CD8-positive, alpha-beta memory T cell (primary cell): ENCODE results near the gene SNX7. TPM values are rescaled to one million over a fixed set of nuclear protein-coding genes. Genes with fewer than 3 reads are reported as not detected.
A peak's percentile ranks its signal among the peaks of the same experiment; 100 is the strongest.

Experiments used
- CTCF ChIA-PET: fragments of 350-600 bp; sonication (Branson Sonifier 250); formaldehyde crosslinking; loops from one replicate; lab custom pipeline; 2021; ENCODE audit warnings: antibody characterized with exemption; lab: Charles Lee
- POLR2A ChIA-PET: fragments of 350-600 bp; sonication (Branson Sonifier 250); formaldehyde crosslinking; loops from one replicate; lab custom pipeline; 2021; ENCODE audit warnings: antibody characterized with exemption; lab: Charles Lee
- DNase-seq, 5 donors: peaks; one replicate each; pipeline versions ENCODE4 v3.0.0 to v3.0.0-alpha.2; 2020 to 2022; ENCODE audit warnings: mixed read lengths in 1 of 5
- H3K27ac ChIP-seq: one replicate; pipeline ENCODE4 v1.7.0; 2013; ENCODE audit warnings: low read depth, mild to moderate bottlenecking, low read length, moderate library complexity
- H3K27me3 ChIP-seq: 2 replicates; pipeline ENCODE4 v1.7.0; 2013; ENCODE audit warnings: low read length, mild to moderate bottlenecking; ENCODE audit not compliant: insufficient read depth, poor library complexity, severe bottlenecking
- H3K36me3 ChIP-seq: 2 replicates; pipeline ENCODE4 v1.7.0; 2013; ENCODE audit warnings: mild to moderate bottlenecking, low read length, moderate library complexity; ENCODE audit not compliant: insufficient read depth
- H3K4me1 ChIP-seq: 2 replicates; pipeline ENCODE4 v1.7.0; 2013; ENCODE audit warnings: mild to moderate bottlenecking, low read length, moderate library complexity; ENCODE audit not compliant: insufficient read depth
- H3K4me3 ChIP-seq: 2 replicates; pipeline ENCODE4 v1.7.0; 2013; ENCODE audit warnings: mild to moderate bottlenecking, low read length
- H3K9me3 ChIP-seq: 2 replicates; pipeline ENCODE4 v1.7.0; 2013; ENCODE audit warnings: mild to moderate bottlenecking, low read length
- H3K27ac Mint-ChIP-seq, 8 donors: one replicate each; pipeline ENCODE4 v1.8.0; 2020 to 2021; ENCODE audit warnings: mixed read lengths in 8 of 8, mild to moderate bottlenecking in 6 of 8, inconsistent platforms in 3 of 8, moderate library complexity in 3 of 8
- H3K27me3 Mint-ChIP-seq, 2 donors: one replicate each; pipeline ENCODE4 v1.8.0; 2020 to 2021; ENCODE audit warnings: mixed read lengths in 2 of 2, mild to moderate bottlenecking in 1 of 2, moderate library complexity in 1 of 2
- H3K36me3 Mint-ChIP-seq, 3 donors: one replicate each; pipeline ENCODE4 v1.8.0; 2020 to 2021; ENCODE audit warnings: mixed read lengths in 3 of 3, inconsistent platforms in 1 of 3, mild to moderate bottlenecking in 1 of 3
- H3K4me1 Mint-ChIP-seq, 3 donors: one replicate each; pipeline ENCODE4 v1.8.0; 2020 to 2021; ENCODE audit warnings: mixed read lengths in 3 of 3, inconsistent platforms in 1 of 3, mild to moderate bottlenecking in 1 of 3
- H3K4me3 Mint-ChIP-seq, 7 donors: one replicate each; pipeline ENCODE4 v1.8.0; 2020 to 2021; ENCODE audit warnings: mixed read lengths in 7 of 7, mild to moderate bottlenecking in 6 of 7, moderate library complexity in 4 of 7, inconsistent platforms in 2 of 7
- H3K9me3 Mint-ChIP-seq, 5 donors: one replicate each; pipeline ENCODE4 v1.8.0; 2020 to 2022; ENCODE audit warnings: mixed read lengths in 5 of 5, mild to moderate bottlenecking in 3 of 5, moderate library complexity in 2 of 5, inconsistent platforms in 1 of 5
- polyA plus RNA-seq: library from polyadenylated mRNA; unstranded; fragments of 300-500 nt; fragmentation: Illumina TruSeq; gene quantifications from one replicate; pipeline ENCODE4 v1.2.3, GENCODE V29; 2021
- total RNA-seq, 2 experiments: library from RNA; stranded (reverse); gene quantifications; one replicate each; pipeline ENCODE4 v1.2.3, GENCODE V29; 2021

Gene SNX7
- total and polyA plus RNA-seq, 3 experiments from 2014 or later, result 0.11 to 1.3 TPM; not detected in 1

DNA sequence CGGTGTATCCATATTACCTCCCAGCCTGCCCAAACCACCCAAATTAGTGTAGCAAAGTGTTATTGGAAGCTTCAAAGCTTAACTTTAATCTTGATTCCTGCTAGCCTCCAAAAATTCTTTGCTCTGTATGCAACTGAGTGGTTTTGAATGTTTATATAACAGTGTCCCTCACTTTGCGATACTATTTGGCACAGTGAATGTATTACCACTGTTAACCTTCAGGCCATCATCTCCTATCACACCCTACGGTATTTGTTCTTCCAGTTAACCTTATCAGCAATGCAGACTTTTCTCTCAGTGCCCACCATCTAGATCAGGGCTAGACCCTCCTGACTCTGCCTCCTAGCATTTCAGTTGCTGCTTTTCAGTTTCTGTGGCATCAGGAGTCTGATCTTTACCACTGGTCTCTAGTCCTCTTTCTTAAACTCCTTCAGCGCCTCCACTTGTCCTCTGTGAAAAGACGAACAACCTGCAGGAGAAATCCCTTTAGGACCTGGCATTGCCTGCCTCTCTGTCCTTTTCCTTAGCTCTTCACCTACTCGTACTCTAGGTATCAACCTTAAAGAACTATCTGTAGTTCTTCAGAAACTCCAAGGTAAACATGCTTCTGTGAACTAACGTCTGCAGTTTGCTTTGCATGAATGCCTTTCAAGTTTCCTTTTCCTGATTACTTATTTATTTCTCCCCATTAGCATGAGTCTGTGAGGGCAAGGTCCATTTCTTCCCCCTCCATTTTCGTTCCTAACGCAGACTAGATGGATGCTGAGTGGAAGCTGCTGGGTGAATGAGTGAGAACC lies 71.7 kb downstream of the SNX7 start:
- H3K36me3 Mint-ChIP-seq, result no peaks in the 10 kb centered on the region
- ChIA-PET POLR2A (no interaction called here), CTCF (no interaction called here)

DNA sequence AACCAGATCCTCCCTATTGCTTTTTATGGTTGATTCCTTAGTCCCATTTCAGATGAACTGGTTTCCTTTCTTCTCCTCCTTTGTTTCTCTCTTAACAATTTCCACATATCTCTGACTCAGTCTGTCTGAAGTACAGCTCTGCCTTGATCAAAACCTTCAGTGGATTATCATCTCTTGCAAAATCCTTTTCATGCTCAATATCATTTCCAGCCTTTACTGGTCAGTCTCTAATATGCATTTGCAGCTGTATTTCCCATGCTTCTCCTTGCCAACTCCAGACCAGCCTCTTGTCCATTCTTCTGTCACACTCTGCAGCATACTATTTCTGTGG lies 72.2 kb downstream of the SNX7 start:
- Histone ChIP-seq H3K36me3 (no peaks in the 10 kb centered on the region), H3K27me3 (no peaks in the 10 kb centered on the region), H3K9me3 (no peaks in the 10 kb centered on the region), H3K4me3 (no peak overlapping the region), H3K4me1 (no peaks in the 10 kb centered on the region), H3K27ac (no peak overlapping the region)
- Mint-ChIP-seq H3K9me3 (no peaks in the 10 kb centered on the region), H3K4me3 (no peak overlapping the region), H3K4me1 (no peaks in the 10 kb centered on the region), H3K27me3 (peaks cover 9 to 15% of the 10 kb centered on the region in 2 donors), H3K27ac (no peak overlapping the region), H3K36me3 (no peaks in the 10 kb centered on the region)
- POLR2A ChIA-PET, result no interaction called here
- CTCF ChIA-PET, result no interaction called here
- no peak for DNase-seq

More for the DNA sequence above, 71.7 kb downstream of the SNX7 start:
- H3K27ac ChIP-seq, result no peak overlapping the region
- Mint-ChIP-seq H3K4me3 (no peak overlapping the region), H3K27me3 (peaks cover 7 to 12% of the 10 kb centered on the region in 2 donors), H3K27ac (no peak overlapping the region), H3K9me3 (no peaks in the 10 kb centered on the region), H3K4me1 (no peaks in the 10 kb centered on the region)
- H3K4me3 ChIP-seq, result no peak overlapping the region
- no peaks in the 10 kb centered on the region for H3K36me3 ChIP-seq
- no peaks in the 10 kb centered on the region for H3K27me3 ChIP-seq
- no peak for DNase-seq
- no peaks in the 10 kb centered on the region for H3K9me3 ChIP-seq
- no peaks in the 10 kb centered on the region for H3K4me1 ChIP-seq

DNA sequence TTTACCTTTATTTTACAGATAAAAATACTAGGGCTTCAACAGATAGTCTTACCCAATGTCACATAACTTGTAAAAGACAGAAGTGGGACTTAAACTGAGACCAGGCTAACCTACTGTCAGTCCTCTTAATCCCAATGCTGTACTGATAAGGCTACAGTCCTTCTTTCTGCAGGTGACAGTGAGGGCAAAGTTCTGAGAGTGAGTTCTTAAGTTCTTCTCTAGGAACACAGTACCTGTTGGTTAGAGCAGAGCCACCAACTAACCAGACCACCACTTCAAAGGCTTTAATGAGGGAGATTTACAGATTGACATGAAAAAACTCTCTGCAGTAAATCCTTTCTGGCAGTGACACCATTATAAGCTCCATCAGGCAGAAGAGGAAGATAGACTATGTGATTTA lies 74.2 kb downstream of the SNX7 start:
- no peak overlapping the region for H3K4me3 Mint-ChIP-seq
- CTCF ChIA-PET, result no interaction called here
- no peak for DNase-seq
- Histone ChIP-seq H3K4me1 (no peaks in the 10 kb centered on the region), H3K4me3 (no peak overlapping the region), H3K27me3 (no peaks in the 10 kb centered on the region), H3K27ac (no peak overlapping the region), H3K36me3 (no peaks in the 10 kb centered on the region), H3K9me3 (no peaks in the 10 kb centered on the region)
- no peaks in the 10 kb centered on the region for H3K9me3 Mint-ChIP-seq
- peaks cover 6 to 24% of the 10 kb centered on the region in 2 donors for H3K27me3 Mint-ChIP-seq
- H3K27ac Mint-ChIP-seq, result no peak overlapping the region
- no peaks in the 10 kb centered on the region for H3K36me3 Mint-ChIP-seq
- no peaks in the 10 kb centered on the region for H3K4me1 Mint-ChIP-seq
- POLR2A ChIA-PET, result no interaction called here

DNA sequence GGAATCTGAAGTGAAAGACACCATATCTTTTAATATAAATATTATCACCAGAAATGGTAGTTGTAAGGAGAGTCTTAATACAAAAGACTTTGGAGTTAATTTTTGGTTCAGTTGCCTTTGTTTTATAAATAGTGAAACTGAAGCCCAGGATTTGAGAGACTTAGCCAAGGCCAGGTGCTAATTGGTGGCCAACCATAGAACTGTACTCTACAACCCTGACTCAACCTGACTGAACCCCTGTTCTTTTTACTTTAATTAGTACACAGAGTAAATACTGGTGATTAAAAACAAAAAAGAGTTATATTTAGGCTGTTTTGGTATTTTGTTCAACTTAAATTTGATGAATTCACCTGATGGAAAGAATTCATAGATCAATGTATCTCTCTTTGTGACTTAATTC lies 76.3 kb downstream of the SNX7 start:
- Histone ChIP-seq H3K27ac (no peak overlapping the region), H3K4me3 (no peak overlapping the region), H3K36me3 (no peaks in the 10 kb centered on the region), H3K27me3 (no peaks in the 10 kb centered on the region), H3K9me3 (no peaks in the 10 kb centered on the region), H3K4me1 (no peaks in the 10 kb centered on the region)
- H3K27me3 Mint-ChIP-seq, result peaks cover 10 to 28% of the 10 kb centered on the region in 2 donors
- H3K36me3 Mint-ChIP-seq, result no peaks in the 10 kb centered on the region
- no peak for DNase-seq
- H3K4me1 Mint-ChIP-seq, result no peaks in the 10 kb centered on the region
- no peaks in the 10 kb centered on the region for H3K9me3 Mint-ChIP-seq
- POLR2A ChIA-PET, result no interaction called here
- H3K27ac Mint-ChIP-seq, result no peak overlapping the region
- no peak overlapping the region for H3K4me3 Mint-ChIP-seq
- CTCF ChIA-PET, result no interaction called here

DNA sequence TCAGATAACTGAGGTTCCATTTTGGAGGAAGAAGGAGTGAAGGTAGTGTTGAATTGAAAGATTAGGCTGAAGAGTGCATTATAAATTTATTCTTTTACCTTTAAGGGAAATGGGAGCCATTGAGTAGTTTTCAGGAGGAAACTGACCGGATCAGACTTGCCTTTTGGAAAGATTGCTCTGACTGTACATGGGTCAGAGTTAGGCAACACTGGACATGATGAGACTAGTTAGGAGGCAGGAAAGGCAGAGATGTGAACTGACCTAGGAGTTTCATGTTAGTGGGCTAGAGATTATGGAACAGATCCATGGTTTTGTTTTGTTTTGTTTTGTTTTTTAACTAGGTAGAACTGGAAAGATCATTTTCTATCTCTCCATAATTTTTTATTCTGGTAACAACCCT lies 78.2 kb downstream of the SNX7 start:
- H3K4me3 ChIP-seq, result no peak overlapping the region
- H3K4me3 Mint-ChIP-seq, result no peak overlapping the region
- H3K36me3 Mint-ChIP-seq, result no peaks in the 10 kb centered on the region
- H3K9me3 ChIP-seq, result no peaks in the 10 kb centered on the region
- ChIA-PET CTCF (no interaction called here), POLR2A (no interaction called here)
- H3K27ac ChIP-seq, result no peak overlapping the region
- no peaks in the 10 kb centered on the region for H3K4me1 Mint-ChIP-seq
- no peaks in the 10 kb centered on the region for H3K36me3 ChIP-seq
- DNase-seq, result no peak
- H3K27ac Mint-ChIP-seq, result no peak overlapping the region
- H3K4me1 ChIP-seq, result no peaks in the 10 kb centered on the region
- no peaks in the 10 kb centered on the region for H3K9me3 Mint-ChIP-seq
- peaks cover 6 to 40% of the 10 kb centered on the region in 2 donors for H3K27me3 Mint-ChIP-seq
- H3K27me3 ChIP-seq, result no peaks in the 10 kb centered on the region

DNA sequence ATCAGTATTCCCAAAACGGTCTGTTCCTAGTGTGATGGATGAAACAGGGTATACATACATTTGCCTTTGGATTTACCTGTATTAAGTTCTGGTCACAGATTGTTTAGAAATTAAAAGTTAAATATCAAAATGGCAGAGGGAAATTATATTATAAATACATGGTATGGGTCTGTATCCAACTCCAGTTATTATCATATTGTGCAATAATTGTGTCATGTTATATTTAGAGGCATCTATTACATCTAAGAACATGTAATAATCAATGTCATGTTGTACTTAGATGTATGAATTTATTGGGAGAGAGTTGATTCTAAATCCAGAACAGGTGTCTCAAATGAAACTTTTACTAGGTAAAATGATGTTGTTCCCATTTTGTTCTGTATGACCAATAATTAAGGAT lies 79.6 kb downstream of the SNX7 start:
- no peak for DNase-seq
- no peaks in the 10 kb centered on the region for H3K4me1 Mint-ChIP-seq
- Histone ChIP-seq H3K36me3 (no peaks in the 10 kb centered on the region), H3K27ac (no peak overlapping the region), H3K9me3 (no peaks in the 10 kb centered on the region), H3K4me1 (no peaks in the 10 kb centered on the region), H3K4me3 (no peak overlapping the region), H3K27me3 (no peaks in the 10 kb centered on the region)
- no peaks in the 10 kb centered on the region for H3K9me3 Mint-ChIP-seq
- no peaks in the 10 kb centered on the region for H3K36me3 Mint-ChIP-seq
- H3K27me3 Mint-ChIP-seq, result peaks cover 6 to 45% of the 10 kb centered on the region in 2 donors
- H3K4me3 Mint-ChIP-seq, result no peak overlapping the region
- ChIA-PET POLR2A (no interaction called here), CTCF (no interaction called here)
- H3K27ac Mint-ChIP-seq, result no peak overlapping the region

DNA sequence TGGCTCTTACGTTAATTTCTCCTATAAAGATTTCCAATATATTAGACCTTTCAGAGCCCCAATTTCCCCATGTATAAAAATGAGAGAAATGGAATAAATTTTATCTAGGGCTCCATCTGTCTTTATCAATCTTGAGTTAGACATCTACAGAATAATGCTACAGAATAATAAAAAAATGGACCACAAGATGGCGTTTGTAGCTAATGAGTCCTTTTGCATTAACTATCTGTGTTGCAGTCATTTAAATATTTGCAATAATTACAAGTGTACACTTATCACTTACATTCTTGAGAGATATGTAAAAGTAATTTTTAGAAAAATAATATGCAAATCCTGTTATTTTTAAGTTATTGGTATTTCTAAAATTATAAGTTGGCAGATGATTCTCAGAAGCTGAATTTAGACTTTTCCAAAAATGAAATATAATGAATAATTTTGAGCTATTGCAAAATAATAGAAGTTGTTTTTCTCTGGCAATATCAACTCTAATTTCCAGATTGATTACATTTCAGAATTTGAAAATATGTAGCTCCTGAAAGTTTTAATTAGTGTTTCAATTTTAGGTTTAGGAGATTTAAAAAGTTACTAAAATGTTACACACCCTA lies 87.7 kb downstream of the SNX7 start:
- Mint-ChIP-seq H3K4me3 (no peak overlapping the region), H3K9me3 (no peaks in the 10 kb centered on the region), H3K4me1 (no peaks in the 10 kb centered on the region), H3K27me3 (peaks cover 0 to 14% of the 10 kb centered on the region in 2 donors), H3K27ac (no peak overlapping the region), H3K36me3 (no peaks in the 10 kb centered on the region)
- H3K4me3 ChIP-seq, result no peak overlapping the region
- ChIA-PET POLR2A (no interaction called here), CTCF (interaction anchor here (1.2 to 1.7 kb wide), 4 partner anchors 10 to 733 kb away, joined by 3 to 8 read pairs (median 3); no protein-coding TSS in a partner anchor)
- H3K36me3 ChIP-seq, result no peaks in the 10 kb centered on the region
- H3K4me1 ChIP-seq, result no peaks in the 10 kb centered on the region
- no peaks in the 10 kb centered on the region for H3K27me3 ChIP-seq
- no peaks in the 10 kb centered on the region for H3K9me3 ChIP-seq
- peak in 2 of 5 donors; percentile 9 to 10 for DNase-seq
- no peak overlapping the region for H3K27ac ChIP-seq

DNA sequence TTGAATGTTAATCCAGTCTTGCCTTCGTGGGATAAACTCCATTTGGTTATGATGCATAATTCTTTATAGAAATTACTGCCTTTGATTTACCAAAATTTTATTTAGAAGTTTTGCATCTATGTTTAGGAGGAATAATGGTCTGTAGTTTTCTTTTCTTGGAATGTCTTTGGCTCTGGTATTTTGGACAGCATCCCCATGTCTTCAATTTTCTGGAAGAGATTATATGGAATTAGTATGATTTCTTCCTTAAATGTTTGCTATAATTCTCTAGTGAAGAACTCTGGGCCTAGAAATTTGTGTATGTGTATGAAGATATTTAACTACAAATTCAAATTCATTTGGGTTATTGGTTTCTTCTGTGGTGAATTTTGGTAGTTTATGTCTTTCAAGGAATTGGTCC lies 92.7 kb downstream of the SNX7 start:
- Histone ChIP-seq H3K4me3 (no peak overlapping the region), H3K27ac (no peak overlapping the region), H3K36me3 (no peaks in the 10 kb centered on the region), H3K4me1 (no peaks in the 10 kb centered on the region), H3K27me3 (no peaks in the 10 kb centered on the region), H3K9me3 (no peaks in the 10 kb centered on the region)
- no peaks in the 10 kb centered on the region for H3K4me1 Mint-ChIP-seq
- ChIA-PET CTCF (no interaction called here), POLR2A (no interaction called here)
- H3K36me3 Mint-ChIP-seq, result no peaks in the 10 kb centered on the region
- no peak overlapping the region for H3K4me3 Mint-ChIP-seq
- no peak for DNase-seq
- H3K9me3 Mint-ChIP-seq, result no peaks in the 10 kb centered on the region
- H3K27ac Mint-ChIP-seq, result no peak overlapping the region
- no peaks in the 10 kb centered on the region for H3K27me3 Mint-ChIP-seq
